Superior temporal gyrus (tissue), 1 donor: ENCODE data around the gene ADGRG6.
"Not testable (repeated sequence)": the region's sequence is repeated elsewhere in the genome, so short reads cannot be mapped to it uniquely, and the experiment has no call there.

ENCODE experiments used
- DNase-seq: peaks from one replicate; pipeline ENCODE4 v3.0.0-alpha.2; 2016; ENCODE audit errors: extremely low spot score

Gene ADGRG6

GRCh38 chr6:142301651-142302391, at the start of gene ADGRG6:
Gene ADGRG6, plus strand, starts transcription at chr6:142302007. Its CDS starts 323 bp downstream, at chr6:142302330.
- no peak for DNase-seq

GRCh38 chr6:142254513-142254912, 47.3 kb upstream of the ADGRG6 start:
- no peak for DNase-seq

GRCh38 chr6:142255785-142256184, 46.0 kb upstream of the ADGRG6 start:
- no peak for DNase-seq

- DNase-seq: no peak
Observed at GRCh38 chr6:142258305-142258704, 43.5 kb upstream of the ADGRG6 start.

- DNase-seq: no peak
Observed at GRCh38 chr6:142258757-142259156, 43.0 kb upstream of the ADGRG6 start.

- no peak for DNase-seq
Observed at GRCh38 chr6:142260748-142261147, 41.1 kb upstream of the ADGRG6 start.

- DNase-seq: no peak
Observed at GRCh38 chr6:142262231-142262630, 39.6 kb upstream of the ADGRG6 start.

- no peak for DNase-seq
Observed at GRCh38 chr6:142265476-142265875, 36.3 kb upstream of the ADGRG6 start.

- no peak for DNase-seq
Observed at GRCh38 chr6:142266060-142266459, 35.7 kb upstream of the ADGRG6 start.

GRCh38 chr6:142271476-142271875, 30.3 kb upstream of the ADGRG6 start:
- no peak for DNase-seq

- no peak for DNase-seq
Observed at GRCh38 chr6:142274656-142275055, 27.2 kb upstream of the ADGRG6 start.

- DNase-seq: no peak
Observed at GRCh38 chr6:142275236-142276006, 26.4 kb upstream of the ADGRG6 start.

- DNase-seq: no peak
Observed at GRCh38 chr6:142276256-142276655, 25.6 kb upstream of the ADGRG6 start.

- DNase-seq: no peak
Observed at GRCh38 chr6:142279350-142280180, 22.2 kb upstream of the ADGRG6 start.

GRCh38 chr6:142280265-142280664, 21.5 kb upstream of the ADGRG6 start:
- DNase-seq: no peak

GRCh38 chr6:142280927-142281326, 20.9 kb upstream of the ADGRG6 start:
- DNase-seq: no peak

- not testable (repeated sequence) for DNase-seq
Observed at GRCh38 chr6:142283138-142283537, 18.7 kb upstream of the ADGRG6 start.

GRCh38 chr6:142284419-142284818, 17.4 kb upstream of the ADGRG6 start:
- DNase-seq: no peak

GRCh38 chr6:142285235-142286087, 16.3 kb upstream of the ADGRG6 start:
- no peak for DNase-seq

GRCh38 chr6:142286088-142286409, 15.8 kb upstream of the ADGRG6 start:
- no peak for DNase-seq

GRCh38 chr6:142289687-142290086, 12.1 kb upstream of the ADGRG6 start:
- DNase-seq: no peak
